Hematopoietic multipotent progenitor cell treated with erythropoietin and hydrocortisone succinate and interleukin-3 and kit ligand, for 8 days (in vitro differentiated cells): Measurements from ENCODE around the gene ZHX3.

Source experiments
- DNase-seq: peaks from one replicate; pipeline ENCODE4 v3.0.0-alpha.2; 2015

Gene ZHX3

GRCh38 chr20:41317546-41318270 lies at the start of gene ZHX3:
TSS of gene ZHX3 (minus strand) at chr20:41317731. CDS start at chr20:41204916, 112,815 bp downstream.
- DNase-seq: peak; percentile 96

GRCh38 chr20:41367393-41367695 lies 49.8 kb upstream of the ZHX3 start:
- DNase-seq: no peak

GRCh38 chr20:41366546-41367392 lies 49.2 kb upstream of the ZHX3 start, which contains the start of gene EMILIN3:
TSS of gene EMILIN3 (minus strand) at chr20:41366818. CDS start at chr20:41366634, 184 bp downstream.
- no peak for DNase-seq

- no peak for DNase-seq
Measured at GRCh38 chr20:41365777-41366545, 48.4 kb upstream of the ZHX3 start.

- DNase-seq: no peak
Measured at GRCh38 chr20:41364967-41365765, 47.6 kb upstream of the ZHX3 start.

- no peak for DNase-seq
Measured at GRCh38 chr20:41364236-41364855, 46.8 kb upstream of the ZHX3 start.

GRCh38 chr20:41363601-41364000 lies 46.1 kb upstream of the ZHX3 start:
- DNase-seq: no peak

- DNase-seq: no peak
Measured at GRCh38 chr20:41362748-41363140, 45.2 kb upstream of the ZHX3 start.

- DNase-seq: no peak
Measured at GRCh38 chr20:41361757-41362747, 44.5 kb upstream of the ZHX3 start.

GRCh38 chr20:41360831-41361756 lies 43.6 kb upstream of the ZHX3 start:
- DNase-seq: no peak

GRCh38 chr20:41359541-41360011 lies 42.0 kb upstream of the ZHX3 start:
- no peak for DNase-seq

GRCh38 chr20:41358717-41359116 lies 41.2 kb upstream of the ZHX3 start:
- DNase-seq: no peak

GRCh38 chr20:41358230-41358629 lies 40.7 kb upstream of the ZHX3 start:
- no peak for DNase-seq

- no peak for DNase-seq
Measured at GRCh38 chr20:41357424-41358163, 40.1 kb upstream of the ZHX3 start.

GRCh38 chr20:41356951-41357350 lies 39.4 kb upstream of the ZHX3 start:
- DNase-seq: no peak

- no peak for DNase-seq
Measured at GRCh38 chr20:41355598-41356203, 38.2 kb upstream of the ZHX3 start.

- no peak for DNase-seq
Measured at GRCh38 chr20:41355192-41355591, 37.7 kb upstream of the ZHX3 start.

GRCh38 chr20:41353530-41353929 lies 36.0 kb upstream of the ZHX3 start:
- DNase-seq: no peak
